Embryonic facial prominence (tissue), 1 donor: ENCODE measurements around the gene ABLIM1.

ENCODE experiments used
- DNase-seq: peaks from one replicate; pipeline ENCODE4 v3.0.0-alpha.2; 2016; ENCODE audit errors: extremely low spot score

Gene ABLIM1

DNA sequence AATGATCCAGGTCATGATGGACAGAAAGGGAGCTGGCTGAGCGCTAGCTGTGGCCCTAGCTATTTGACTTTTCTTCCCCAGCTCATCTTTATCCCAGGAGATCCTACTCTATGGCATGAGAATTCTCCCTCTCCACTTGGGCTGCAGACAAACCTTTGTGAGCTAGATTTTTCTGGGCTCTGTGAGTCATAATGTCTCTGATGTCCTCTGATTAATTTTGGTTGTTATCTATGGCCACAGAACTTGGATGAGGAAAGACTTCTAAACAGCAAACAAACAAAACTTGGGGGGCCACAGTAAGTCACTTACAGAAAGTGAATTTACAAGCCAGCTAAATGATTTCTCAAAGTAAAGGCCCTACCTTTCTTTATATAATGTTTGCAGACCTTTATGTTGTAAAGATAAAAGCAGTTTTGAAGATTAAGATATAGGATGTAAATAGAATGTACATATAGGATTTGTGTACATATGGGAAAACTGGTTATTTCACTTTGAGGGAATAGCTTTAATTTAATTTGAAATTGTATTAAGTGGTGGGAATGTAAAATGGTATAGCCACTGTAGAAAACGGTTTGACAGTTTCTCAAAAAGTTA, 10.4 kb downstream of the ABLIM1 start:
- DNase-seq = no peak

DNA sequence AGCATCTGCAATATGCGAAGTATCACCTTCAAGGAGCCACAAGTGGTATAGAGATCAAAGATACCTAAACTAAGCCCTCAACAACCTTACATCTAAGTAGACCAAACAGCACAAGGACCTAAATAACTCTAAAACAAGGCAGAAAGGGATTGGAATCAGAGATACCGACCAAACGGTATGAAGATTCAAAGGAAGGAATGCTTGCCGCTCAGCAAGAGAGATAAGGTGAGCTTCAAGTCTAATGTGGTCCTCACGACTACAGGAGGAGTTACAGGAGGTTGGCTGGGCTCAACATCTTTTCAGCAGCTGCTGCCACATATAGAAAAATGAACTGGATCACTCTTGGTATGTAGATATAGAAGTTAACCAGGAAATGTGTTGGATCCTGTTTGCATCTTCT, 11.6 kb downstream of the ABLIM1 start:
- no peak for DNase-seq

DNA sequence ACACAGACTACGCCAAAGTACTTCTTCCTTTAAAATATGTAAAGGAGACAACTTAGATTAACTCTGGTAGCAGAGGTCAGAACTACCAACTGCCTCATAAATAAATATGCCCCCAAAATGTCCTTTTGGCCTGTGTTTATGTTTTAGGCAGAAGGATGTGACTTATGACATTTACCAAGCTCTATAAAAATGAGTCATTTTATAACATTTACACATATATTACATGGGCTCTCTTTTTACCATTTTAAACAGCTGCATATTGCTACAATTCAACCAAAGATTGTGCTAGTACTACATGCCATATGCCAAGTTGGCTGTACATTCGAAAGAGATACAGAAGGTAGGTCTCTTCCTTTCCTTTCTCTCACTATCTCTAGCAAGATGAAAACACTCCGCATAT, 12.4 kb downstream of the ABLIM1 start:
- DNase-seq = no peak

DNA sequence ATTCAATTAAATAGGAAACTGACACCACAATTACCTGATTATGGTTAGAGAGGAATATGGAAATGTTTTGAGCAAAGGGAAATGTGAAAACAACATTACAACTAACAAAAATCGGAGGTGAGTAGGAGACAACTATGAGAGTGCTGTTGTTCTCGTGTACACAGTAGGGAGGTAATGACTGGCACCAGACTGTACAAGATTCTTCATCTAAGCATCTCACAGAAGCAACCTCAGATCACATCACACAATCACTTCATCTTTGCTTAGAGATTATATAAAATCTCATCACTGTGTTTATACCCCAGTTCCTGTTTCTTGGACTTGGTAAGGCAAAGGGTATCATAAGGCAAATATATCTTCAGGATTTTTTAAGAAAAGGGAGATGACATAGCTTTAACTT, 14.9 kb downstream of the ABLIM1 start:
- no peak for DNase-seq

DNA sequence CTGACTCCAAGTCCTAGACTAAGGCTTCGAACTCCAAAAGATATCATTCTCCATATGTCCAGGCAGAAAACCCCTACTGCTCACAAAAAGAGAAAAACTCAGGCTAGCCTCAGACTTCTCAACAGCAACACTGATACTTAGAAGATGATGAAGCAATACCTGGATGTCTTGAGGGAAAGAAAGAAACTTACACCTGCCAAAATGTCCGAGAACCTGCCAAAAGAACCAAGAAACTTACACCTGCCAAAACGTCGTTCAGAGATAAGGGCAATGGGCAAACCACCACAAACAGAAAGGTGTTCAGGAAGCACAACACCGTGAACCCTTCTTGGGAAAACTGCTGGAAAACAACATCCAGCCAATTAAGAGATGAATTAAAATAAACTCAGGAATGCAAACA, 15.3 kb downstream of the ABLIM1 start:
- no peak for DNase-seq

DNA sequence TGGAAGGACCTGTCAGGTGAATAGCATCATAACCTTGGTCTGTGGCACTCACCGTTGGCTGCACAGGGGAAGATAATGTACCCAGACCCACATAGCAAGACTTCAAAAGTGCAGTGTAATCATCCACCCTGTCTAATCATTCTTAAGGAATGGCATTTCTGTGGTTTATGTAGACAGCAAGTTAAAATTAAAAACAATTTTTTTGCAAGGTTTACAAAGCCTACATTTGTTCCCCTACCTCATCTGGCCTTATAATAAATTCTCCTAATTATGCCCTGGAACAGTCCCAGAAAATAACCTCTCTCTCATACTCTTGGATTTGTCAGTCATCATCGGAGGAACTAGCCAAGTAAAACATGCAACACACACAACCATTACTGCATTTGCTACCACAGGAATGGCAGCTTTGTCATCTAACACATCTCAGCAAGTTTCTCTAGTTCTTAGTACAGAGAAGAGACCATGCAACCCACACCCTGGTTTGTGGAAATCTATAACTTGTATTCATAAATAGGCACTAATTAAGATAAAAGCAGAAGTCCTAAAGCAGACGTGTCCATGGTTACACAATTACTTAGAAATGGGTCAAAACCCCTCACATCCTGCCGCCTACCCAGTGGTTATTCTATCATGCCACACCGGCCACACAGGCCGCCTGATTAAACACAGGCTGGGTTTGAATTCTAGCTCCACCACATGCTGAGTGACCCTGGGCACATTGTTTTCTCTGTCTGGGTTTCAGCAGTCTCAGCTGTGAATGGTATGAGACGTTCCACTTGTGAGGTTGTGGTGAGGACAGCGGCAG, 19.1 kb downstream of the ABLIM1 start:
- no peak for DNase-seq

DNA sequence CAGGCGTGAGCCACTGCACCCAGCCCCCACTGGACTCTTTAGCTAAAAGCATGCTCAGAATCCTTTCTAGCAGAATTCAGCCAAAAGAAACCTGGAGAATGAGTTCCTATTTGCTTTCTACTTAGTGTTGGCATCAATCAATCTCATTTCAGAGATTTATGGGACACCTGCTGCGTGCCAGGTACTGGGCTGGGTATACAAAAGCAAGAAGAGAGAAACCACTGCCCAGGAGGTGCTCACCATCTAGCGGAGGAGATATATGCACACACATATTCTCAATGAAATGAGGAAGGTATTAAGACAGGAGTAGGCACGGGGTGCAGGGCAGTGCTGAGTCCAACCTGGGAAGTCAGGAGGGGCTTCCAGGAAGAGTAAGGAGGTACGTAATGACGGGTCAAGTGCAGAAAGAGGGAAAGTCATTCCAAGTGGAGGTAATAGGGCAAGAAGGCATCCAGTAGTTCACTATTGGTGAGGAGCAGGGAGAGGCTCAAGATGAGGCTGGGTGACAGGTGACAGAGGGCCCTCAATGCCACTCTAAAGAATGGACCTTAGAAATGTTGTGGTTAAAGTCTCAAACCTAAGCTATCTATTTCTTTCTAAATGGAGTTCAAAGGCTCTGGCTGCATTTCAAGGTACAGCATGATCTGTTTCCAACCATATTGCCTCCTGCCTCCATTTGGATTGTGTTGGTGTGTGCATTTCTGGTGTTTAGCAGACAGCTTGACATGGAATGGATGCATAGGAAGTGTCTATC, 22.1 kb downstream of the ABLIM1 start:
- DNase-seq = no peak

DNA sequence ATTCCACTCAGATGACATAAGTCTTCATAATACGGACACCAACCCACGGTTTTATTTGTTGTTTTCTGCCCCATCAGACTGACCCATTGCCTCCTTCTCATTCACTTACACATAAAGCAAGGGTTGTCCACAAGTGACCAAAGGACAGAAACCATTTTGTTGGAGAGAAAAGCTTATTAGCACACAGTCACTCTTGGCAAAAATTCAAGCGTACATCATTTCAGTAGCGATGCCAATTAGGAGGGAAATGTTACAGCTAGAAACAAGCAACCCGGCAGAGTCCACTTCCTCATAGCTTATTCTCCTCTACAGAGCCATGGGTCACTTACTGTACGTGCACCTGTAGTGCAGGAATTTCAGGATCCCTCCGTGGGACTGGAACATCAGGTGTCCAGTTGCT, 23.0 kb downstream of the ABLIM1 start:
- DNase-seq = no peak

DNA sequence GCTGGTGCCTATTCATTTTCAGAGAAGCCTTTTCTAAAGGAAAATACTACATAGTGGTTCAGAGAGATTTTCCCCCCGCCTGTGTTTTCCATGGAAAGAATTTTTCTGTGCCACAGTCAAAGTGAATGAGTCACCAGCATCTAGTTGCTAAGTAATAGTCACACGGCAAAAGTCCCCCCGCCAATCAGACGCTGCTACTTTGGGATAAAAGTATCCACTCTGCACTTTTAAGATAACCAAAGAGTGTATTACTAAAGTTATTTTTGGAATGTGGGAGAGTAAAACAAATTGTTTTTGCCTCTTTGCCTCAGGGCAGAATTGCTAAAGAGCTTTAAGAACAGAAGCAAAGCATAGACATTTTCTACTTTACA, 23.5 kb downstream of the ABLIM1 start:
- DNase-seq = peak; percentile 75

DNA sequence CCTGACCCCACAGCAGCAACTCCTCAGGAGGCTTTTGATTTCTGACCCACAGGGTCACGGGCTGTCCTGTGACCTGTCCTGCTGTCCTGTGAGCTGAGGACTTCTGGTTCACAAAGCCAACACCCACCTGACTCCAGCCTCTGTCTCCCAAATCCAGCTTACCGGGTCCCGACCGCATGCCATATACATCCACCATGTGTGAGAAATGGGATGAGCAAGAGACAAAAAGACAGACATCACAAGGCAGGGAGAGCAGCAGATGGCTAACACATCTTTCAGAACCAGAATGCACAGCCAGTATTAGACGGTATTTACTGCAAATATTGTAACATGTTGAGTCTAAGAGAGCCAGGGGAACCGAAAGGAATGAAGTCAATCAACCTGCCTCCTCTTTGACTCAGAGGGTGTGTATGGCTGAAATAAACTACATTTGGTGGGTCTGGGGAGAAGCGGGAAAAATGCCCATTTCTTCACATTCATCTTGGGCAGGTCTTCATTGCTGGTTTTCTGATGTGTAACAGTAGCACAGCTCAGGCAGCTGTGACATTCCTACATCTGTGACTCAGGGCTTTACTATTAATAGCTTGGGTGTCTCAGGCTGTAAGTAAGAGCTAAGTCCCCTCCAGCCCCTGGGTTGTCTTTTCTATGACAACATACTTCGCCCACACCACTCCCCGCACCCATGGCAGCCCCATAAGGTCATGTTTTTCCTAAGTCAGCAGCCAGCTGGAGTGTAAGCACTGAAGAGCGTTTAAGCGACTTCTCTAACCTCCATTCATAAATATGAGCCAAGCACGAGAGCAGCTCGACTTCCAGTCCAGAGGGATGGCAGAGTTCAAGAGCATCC, 25.0 kb downstream of the ABLIM1 start:
- DNase-seq = peak; percentile 38

DNA sequence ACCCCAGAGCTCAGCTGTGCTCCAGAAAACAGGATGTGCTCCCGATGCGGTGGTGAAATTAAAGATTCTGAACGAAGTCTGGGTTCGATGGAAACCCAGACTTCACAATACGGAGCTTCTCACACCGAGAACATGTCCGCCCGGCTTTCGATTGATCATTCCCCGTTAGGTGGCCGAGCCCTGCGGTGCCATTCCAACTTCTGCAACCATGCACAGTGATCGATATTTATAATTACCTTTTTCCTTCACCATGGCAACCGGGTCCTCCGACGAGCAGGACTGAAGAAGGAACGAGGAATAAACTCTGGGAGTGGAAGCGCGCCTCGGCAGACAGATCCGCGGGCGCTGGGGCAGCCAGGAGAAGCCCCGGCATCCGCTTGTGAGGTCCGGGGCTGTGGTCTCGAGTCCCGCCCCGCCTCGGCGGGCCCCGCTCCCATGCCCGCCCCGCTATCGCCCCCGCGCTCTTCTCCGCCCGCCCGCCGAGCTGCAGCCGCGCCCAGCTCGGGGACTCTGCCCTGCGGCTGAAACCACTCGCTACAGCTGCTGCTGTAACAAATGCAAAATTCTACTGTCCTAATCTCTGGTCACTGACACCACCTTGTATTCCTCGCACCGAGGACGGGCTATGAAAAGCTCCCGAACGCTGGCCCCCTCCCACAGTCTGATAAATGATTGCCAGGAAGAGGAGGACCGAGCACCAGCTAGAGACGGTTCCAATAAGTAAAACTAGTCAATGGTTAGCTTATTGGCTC, 26.2 kb downstream of the ABLIM1 start:
- no peak for DNase-seq

DNA sequence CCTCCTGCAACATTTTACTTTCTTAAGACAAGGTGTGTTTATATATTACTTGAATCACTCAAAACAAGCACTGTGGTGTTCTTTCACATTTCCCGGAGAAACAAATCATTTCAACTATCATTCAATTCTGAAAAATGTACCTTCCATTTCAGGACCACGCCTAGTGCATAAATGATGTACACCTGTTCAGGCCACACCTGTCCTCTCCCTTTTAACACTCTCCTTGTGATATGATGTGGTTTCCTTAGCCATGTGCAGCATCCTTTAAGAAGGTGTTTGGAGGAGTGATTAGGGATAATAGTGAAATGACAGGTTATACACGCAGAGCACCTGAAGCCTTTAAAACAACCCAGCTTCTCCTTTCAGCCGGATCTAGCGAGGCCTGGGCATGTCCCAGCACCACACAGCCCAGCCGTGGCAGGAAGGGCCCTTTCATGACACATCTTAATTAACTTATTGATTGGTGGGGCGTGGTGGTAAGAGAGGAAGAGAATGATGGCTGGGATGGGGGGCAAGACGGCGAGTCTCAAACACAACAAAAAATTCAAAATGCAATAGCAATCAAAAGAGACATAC, 26.9 kb downstream of the ABLIM1 start:
- DNase-seq = no peak

DNA sequence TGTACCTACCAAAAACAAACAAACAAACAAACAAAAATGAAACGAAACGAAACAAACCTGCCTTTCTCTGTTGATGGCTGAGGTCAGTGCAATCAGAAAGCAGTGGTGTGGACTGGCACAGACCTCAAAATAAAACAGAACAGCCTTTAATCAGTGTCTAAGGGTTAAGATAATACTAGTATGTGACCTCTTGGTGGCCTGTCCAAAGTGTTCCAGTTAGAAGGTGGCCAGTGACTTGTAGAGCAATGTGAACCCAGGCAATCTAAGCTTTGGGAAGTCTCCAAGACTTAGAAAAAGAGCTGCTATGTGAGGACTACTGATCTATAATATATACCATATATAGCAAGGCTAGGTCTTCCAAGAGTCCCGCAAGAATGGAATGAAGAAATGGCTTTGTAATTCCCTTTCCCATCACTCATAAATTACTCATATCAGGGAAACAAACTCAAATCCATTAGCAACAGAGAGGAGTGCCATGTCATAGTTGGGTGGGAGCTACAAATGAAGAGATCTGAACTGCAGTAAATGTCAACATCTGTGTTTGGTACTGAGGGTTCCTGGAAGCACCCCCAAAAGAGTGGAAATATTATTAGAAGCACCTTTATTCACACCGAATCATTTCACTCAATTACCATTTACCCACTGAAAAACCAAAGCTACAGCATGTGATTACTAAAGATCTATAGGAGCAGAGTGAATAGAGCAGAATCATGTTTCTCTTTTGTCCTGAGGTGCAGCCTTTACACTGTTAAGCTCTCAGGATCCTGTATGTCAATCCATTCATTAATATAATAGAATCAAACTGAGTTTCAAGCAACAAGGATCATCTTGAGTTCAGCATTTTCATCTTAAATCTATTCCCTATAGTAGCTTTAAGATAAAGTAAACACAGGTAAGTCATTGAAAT, 28.0 kb downstream of the ABLIM1 start:
- DNase-seq = no peak

DNA sequence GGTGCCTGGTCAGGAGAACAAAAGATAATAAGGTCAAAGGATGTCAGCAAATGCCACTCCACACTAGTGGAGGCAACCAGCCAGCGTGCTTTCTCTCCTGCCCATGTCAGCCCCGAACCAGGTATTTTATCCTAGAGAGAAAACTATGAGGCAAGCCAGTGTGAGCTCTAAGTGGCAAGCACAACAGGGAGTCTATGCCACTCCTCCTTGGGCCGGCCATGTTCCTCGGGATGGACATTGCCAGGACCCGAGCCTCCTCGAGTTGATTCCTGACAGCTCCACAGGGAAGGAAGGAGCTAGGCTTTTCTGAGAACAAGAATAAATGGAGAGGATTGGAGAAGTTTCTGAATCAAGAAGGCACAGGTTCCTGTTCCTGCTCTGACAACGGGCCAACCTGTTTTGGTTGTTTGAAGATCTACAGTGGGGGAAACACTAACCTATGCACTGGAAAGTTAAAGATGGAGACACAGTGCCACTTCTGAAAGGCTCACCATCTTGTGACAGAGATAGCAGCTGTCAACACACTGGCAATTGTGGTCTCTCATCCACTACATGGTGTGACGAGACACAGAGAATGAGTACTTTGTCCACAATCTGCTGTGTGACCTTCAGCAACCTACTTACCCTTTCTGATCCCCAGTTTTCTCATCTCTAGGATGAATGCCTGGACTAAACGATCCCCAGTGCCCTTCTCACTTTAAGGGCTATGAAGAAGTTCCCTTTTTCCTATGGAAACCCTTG, 28.8 kb downstream of the ABLIM1 start:
- no peak for DNase-seq

DNA sequence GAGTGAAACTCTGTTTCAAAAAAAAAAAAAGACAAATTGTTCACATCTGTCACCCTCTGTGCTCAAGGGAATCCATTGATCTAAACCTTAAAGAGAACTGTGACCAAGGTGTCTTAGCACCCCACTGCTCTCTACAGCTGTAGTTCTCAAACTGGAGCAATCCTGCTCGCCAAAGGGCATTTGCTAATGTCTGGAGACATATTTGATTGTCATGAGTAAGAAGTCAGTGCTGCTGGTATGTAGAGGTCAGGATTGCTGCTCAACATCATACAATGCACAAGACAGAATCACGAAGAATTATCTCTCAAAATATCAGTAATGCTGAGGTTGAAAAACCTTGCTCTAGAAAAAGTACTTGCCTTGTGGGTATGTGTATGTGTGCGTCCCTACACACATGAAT, 30.0 kb downstream of the ABLIM1 start:
- DNase-seq = no peak

DNA sequence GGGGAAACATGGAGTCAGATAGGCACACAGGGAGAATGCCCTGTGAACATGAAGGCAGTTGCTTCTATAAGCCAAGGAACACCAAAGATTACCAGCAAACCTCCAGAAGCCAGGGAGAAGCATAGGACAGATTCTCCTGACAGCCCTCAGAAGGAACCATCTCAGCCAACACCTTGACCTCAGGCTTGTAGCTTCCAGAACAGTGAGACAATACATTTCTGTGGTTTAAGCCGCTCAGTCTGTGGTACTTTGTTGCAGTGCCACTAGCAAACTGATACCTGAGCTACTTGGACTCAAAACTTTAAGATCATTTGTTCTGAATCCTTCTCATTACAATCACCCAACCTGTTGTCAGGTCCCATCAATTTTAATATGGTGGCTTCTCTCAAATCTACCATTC, 31.2 kb downstream of the ABLIM1 start:
- no peak for DNase-seq

DNA sequence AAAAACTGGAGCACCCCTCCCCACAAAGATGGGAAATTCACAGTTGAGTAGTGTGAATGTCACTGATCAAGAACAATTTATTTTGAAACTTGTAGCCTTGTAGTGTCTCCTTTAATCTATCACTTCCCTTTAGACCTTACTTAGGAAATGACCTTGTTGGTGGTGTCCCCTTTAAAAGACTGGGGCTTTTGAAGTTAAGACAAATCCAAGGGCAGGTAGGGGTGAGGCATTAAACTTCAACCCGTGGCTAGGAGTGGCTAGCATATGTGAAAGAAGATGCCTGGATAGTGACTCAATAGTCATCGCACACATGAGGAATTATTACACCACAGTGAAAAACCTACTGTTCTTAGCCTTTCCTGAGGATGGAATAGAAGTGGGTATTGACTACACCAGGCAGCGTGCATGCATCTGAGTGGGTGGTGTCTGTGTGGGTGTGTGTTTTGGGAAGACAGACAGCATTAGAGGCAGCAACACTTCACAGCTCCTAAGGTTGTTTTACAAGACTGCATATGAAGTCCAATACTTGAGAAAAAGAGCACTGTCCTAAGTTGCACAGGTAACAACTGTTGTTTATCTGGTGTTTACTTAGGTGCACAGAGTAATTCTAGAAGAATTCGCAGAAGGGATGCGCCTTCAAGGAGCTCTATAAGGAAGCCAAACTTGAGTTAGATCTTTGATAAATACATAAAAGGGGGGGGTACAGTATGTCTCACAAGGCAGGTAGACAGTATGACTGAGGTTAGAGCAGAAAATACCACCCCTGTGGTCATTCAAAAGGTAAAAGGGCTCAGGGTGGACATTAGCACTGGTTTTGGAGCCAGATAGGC, 32.9 kb downstream of the ABLIM1 start:
- DNase-seq = no peak

DNA sequence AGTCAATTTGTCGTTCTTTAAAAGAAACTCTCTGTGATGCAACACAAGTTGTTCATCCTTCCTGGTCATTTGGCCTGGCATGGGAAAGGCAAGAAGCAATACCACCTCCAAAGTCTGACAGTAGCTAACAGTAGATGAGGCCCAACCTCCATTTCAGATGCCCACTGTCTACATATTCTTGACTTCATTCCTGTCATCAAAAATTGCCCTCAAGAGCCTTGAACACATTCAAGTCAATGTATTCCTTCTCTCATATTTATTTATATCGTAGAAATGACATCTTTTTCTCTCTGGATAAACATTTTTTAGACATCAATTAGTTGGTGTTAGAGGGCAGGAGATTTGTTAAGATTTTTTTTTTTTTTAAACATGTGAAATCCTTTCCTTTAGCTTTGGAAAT, 33.7 kb downstream of the ABLIM1 start:
- no peak for DNase-seq
